HG03135 (cell line): Measurements from ENCODE around the gene TNFAIP8.
A peak's percentile ranks its signal among the peaks of the same experiment; 100 is the strongest.

ENCODE experiments used
- ATAC-seq: cut with Tn5 transposase; IDR thresholded peaks from one replicate; pipeline ENCODE4 v1.9.1; 2021; ENCODE audit warnings: mild to moderate bottlenecking, moderate library complexity; ENCODE audit not compliant: unreplicated experiment

The TNFAIP8 gene

DNA sequence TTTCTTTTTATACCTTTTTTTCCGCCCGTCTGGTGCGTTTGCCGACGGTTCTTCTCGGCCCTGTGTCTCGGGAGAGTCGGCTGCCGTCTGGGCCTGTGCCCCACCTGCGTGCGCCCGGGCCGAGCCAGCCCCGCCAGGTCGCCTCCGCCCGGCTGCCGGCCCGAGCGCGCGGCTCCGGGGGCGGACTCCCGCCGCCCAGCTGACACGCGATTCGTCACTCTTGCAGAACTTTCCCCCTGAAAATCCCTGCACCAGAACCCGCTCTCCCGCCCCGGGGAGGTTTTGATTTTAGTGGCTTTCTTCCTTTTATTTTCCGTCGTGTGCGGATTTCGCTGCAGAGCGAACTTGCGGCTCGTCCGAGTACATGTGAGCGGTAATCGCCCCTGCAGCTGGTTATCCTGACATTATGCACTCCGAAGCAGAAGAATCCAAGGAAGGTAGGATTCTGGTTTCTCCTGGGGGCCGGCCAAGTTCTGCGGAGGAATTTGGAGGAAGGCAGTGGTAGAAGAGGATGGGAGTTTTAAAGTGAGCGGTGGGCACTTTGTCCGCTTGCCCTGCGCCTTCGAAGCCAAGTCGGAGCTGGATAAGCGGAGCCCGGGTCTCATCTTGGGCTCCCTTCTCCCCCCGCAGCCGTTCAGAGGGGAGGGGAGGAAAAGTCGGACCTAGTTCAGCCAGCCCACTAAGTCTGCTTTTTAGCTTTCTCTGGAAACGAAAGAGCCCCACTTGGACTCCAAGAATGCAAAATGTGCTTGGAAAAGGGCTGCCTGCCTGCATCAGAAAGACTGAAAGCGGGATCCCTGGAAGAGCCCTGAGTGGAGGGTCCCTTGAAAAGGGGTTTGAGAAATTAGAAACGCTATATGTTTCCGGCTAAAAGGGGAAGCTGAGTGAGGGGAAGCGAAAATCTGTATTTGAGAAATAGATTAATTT is at the start of gene TNFAIP8:
Gene TNFAIP8, plus strand, starts transcription at position 335 of the 927 bp plus-strand sequence. Its CDS starts 72 bp downstream, at position 407.
- peak; percentile 42 for ATAC-seq

DNA sequence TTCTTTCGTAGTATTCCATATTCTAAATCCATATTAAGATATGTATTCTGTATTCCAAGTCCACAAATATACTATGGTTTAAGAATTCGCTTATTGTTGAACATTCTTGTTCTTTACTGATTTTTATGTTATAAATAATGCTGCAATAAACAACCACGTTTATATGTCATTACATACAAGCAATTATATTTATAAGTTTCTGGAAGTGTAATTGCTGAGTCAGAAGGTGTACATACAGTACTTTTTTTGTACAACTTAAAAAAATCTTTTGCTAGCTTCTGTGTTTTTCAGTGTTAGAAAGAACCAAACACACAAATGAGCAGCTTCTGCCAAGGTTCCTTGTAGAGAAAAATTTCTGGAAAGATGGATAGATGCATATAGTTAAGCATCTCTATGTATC is 48.6 kb upstream of the TNFAIP8 start:
- no peak for ATAC-seq

DNA sequence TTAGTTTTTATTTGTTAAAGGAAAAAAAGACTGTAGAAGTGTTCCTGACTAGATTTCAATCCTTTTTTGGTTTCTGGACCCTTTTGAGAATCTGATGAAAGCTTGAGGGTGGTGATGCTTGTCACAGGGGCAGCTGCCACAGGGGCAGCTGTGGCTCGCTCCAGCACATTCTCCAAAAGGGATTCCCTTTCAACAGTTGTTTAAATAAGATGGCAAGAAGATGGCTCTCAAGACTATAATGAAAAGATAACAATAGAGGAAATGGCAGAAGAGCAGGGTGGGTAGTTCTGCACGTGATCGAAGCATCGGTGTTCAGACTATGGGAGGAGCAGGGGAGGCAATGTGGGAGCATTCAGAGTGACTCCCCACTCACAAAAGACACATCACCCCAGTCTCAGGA is 46.5 kb upstream of the TNFAIP8 start:
- ATAC-seq, result peak; percentile 11

DNA sequence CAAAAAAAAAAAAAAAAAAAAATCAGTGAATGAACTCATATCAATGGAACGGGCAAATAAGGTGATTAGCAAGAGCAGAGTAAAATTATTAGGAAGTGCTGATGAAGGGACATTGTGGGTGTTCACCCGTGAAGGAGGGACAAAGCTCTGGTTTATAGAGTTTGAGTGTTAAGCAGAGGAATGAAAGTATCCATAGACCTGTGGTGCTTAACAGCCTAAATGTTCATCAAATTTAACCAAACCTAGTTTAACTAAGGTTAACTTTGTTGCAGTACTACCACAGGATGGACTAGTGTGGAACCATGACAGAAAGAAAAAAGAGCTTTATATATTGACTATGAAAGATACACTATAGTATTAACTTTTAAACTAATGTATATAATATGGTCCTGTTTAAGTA is 44.1 kb upstream of the TNFAIP8 start:
- ATAC-seq, result no peak

DNA sequence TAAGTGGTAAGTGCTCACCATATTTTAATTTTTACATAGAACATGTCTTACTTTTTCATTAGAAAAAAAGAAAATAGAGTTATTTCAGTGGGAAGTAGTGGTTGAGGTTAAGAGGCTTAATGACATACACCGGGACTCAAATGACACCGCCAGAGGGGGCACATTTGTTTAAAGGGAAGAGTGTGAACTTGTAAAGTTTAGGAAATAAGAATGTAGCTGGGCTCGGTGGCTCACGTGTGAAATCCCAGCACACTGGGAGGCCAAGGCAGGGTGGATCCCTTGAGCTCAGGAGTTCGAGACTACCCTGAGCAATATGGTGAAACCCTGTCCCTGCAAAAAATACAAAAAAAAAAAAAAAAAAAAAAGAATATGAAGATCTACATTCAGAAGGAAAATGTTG is 43.4 kb upstream of the TNFAIP8 start:
- no peak for ATAC-seq

DNA sequence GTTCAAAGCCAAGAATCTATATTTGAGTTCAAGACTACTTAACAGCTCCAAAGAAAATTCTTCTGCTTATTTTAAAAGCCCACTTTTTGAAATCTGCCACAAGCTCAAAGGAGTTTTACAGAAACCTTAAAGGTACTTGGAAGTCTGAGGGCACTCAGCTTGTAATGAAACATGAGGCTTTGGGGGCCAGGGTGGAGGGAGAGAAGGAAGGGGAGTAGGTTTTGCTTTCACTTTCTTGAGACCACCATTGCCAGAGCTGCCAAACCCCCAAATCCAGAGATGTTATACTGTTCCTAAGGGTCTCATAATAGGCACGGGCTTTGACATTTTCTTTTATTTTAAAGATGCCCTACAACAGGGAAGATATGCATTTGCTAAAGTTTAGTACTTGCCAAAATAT is 42.6 kb upstream of the TNFAIP8 start:
- no peak for ATAC-seq

DNA sequence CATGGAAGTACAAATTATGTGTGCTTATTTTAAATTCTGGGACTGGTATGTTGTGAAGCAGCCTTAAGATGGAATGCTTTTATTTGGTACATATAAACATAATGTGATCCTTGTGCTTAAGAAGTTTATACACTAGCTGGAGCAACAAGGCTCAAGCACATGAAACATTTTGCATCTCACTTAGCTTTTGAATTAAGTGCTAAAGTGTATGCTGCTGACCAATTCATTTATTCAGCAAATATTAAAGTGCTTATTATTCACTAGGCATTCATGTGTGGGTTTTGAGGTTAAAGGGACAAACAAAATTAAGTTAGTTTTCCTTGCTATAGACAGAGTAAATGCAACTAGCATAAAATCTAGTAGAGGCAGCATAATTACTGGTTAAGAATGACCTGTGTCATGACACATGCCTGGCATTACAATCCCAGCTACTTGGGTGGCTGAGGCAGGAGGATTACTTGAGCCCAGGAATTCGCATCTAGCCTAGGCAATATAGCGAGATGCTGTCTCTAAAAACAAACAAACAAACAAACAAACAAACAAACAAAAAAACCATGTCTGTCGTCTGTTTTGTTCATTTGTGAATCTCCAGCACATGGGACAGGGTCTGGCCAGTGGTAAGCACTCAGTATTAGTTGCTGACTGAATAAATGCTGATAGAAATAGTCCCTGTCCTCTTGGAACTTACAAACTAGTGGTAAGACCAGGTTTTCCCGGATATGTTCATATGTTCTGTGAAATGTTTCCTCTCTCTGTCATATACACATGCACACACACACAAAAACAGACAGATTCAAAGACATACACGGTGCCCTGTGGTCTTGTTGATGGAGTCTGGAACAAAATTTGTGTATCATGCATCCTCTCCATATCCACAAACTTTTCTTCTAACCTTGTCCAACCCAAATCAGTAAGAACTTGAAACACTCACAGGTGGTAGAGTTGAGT is 41.9 kb upstream of the TNFAIP8 start:
- no peak for ATAC-seq

DNA sequence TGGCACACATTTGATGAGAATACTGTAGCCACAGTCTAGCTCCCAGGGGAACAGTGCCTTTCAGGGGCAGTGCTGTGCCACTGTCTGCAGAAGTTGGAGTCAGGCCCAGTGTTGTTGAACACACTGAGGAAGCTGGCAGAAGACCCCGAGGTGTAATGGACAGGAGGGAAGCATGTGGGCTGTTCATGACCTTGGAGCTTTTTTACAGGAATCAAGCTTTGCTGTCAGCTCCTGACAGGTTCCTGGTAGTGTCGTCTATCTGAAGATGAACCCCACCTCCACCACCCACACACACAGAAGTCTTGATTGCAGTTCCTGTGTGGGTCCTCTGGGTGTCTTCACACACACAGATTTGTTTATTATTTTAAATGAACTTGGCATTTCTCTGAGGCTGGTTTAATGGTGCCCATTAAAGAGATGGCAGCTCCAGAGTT is 40.3 kb upstream of the TNFAIP8 start:
- peak; percentile 82 for ATAC-seq

DNA sequence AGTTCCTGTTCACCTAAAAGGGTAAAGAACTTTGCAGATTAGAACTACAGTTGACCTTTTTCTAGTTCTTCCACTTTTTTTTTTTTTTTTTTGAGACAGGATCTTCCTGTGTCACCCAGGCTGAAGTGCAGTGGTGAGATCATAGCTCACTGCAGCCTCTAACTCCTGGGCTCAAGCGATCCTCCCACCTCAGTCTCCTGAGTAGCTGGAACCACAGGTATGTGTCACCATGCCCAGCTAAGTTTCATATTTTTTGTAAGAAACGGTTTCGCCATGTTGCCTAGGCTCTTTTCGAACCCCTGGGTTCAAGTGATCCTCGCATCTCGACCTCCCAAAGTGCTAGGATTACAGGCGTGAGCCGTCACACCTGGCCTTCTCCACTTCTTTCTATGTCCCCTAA is 39.7 kb upstream of the TNFAIP8 start:
- no peak for ATAC-seq

DNA sequence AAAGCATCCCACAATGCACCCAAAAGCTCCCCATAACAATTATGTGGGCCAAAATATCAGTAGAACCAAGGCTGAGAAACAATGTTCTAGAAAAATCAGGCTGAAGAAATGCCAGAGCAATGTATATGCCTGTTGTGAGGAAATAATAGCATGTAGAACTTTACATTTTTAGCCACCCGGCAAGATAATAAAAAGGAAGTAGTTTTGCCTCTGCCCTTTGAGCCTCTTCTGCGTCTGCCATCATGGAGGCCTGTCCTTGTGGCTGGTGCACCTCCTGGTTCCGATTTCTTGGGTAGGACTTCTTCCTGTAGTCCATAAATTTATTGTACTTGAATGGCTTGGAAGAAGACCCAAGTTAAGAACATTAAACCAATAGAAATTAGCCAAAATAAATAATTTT is 38.9 kb upstream of the TNFAIP8 start:
- ATAC-seq, result no peak

DNA sequence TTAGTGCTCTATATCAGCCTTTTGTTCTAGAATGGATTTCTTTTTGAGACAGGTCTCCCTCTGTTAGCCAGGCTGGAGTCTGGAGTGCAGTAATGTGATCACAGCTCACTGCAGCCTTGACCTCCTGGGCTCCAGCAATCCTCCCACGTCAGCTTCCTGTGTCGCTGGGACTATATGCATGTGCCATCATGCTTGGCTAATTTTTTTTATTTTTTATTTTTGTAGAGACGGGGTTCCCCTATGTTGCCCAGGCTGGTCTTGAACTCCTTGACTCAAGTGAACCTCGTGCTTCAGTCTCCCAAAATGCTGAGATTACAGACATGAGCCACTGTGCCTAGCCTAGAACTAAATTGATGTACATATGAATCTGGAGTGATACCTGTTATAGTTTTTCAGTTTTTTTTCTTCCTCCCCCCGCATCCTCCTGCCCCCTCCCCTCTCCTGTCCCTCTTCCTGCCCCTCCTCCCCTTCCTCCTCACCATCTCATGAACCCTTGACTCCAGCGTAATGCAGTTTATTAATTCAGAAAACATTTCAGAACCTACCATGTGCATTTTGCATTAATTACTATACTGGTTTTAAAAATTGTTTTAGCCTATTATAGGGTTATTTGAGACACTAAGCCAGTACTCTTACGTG is 37.4 kb upstream of the TNFAIP8 start:
- peak; percentile 36 for ATAC-seq

DNA sequence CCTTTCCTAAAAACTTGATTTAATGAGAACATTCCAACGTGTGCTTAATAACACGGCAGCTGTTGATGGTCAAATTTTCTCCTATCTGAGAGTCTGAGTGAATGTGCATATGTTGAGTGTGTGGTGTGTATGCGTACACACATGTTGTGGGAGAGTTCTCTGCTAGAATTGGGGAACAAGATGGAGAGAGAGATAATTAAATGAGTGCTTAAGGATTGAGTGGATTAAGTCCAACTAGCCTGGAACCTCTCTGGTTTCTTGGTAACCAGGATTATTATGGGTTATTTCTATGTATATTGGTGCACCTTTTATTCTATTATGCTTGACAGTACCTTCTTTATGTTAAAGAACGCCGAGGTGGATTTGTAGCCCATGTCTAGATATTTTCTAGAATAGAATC is 36.4 kb upstream of the TNFAIP8 start:
- ATAC-seq, result no peak

DNA sequence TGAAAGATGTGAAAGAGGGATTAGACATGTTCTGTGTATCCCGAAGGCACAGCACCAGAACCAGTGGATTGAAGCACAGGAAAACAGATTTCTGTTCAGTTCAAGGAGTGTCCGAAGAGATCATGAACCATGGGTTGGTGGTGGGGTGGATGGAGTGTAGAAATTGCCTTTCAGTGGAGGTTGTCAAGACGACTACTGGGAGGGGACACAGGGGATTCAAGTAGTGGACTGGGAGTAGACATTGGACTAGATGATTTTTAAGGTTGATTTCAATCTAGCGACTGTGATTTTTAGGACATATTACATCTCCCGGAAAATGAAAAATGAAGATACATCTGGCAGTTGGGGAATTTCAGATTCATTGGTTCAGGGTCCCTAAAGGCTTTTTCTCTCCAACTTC is 35.9 kb upstream of the TNFAIP8 start:
- ATAC-seq, result no peak

DNA sequence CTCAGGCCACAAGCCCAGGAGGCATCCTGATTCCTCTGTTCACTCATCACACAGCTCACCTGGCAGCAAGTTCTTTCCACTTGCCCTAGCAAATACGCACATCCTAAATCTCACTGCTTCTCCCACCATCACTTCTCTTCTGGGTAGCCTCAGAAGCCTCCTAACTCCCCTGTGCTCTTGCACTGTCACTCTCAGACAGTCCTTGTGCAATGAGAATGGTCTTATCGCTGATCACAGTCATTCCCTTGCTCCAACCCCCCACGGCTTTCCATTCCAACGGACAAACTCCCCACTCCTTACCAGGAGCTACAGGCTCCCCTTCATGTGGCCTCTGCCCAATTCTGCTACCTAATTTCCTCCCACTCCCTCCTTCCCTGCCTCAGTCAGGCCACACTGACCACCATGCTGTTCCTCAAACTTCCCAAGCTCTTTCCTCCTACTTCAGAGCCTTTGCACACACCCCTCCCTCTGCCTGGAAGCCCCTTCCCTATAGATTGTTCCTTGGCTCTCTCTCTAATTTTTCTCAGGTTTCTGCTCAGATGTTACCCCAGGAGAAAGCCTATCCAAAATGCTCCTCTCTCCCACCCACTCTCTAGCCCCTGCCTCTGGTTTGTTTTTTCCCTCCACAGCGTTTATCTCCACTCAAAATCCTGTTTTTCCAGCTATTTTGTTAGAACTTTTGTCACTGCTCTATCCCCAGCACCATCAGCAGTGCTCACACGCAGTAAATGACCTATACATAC is 34.1 kb upstream of the TNFAIP8 start:
- no peak for ATAC-seq

DNA sequence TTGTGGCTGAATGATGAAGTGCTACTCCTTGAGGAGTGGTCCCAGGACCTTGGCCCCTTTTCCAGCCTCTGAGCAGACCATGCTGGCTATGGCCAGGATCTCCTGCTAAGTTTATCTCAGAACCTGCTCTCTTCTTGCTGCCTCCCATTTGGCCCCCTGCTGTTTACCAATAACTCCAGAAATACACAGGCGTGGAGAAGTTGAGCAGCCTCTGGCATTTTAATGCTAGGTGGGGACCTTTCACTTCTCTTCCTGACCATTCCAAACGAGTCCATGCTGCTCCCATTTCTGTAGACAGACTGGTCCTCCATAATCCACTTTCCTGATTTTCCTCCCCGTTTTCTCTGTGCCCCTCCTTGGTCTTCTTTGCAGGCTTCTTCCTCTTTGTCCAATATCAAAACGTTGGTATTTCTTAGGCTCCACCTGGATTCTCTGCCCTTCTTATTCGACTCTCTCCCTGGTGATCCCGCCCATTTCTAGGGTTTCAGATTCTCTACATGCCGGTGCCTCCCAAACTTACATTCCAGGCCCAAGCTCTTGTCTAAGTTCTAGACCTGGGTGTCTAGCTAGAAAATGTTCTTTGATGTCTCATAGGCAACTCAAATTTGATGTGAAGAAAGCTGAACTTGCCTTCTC is 33.4 kb upstream of the TNFAIP8 start:
- no peak for ATAC-seq

DNA sequence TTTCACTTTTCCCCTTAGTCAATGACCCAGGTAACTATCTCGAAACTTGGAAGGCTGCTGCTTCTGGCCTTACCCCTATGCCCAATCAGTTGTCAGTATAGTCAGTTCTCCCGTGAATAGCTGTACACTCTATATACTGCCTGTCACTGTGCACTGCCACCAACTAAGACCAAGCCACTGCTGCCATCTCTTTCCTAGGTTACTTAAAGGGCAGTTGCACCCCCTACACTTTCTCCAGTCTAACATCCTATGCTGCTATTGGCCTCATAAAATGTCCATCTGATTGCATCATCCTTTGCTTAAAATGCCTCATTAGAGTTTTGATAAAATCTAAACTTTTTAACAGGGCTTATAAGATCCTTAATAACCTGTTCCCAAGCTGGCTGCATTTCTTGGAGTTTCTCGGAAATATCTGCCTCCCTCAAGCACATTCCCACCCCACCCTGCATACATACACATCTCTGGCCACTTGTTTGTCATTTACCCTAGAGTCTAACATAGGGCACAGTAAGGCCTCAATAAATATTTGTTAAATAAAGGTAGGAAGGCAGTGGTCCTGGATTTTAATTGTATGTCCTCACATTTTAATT is 32.8 kb upstream of the TNFAIP8 start:
- ATAC-seq, result no peak

DNA sequence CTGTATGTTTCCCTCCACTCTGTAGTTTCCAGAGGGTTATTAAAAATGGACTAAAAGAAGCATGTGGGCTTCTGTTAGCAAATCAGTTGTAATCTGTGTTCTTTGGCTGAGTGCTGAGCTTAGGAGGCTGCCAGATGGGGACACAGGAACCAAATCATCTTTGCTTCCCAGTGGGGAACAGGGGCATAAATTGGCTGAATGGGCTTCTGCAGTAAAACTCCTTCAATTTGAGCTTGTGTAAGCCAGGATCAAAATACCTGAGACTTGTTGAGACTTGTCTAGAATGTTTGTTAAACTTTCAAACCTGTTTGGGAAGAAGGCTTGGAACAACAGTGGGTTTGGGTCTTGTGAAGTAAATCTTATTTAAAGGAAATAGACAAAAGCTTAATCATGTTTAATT is 32.2 kb upstream of the TNFAIP8 start:
- no peak for ATAC-seq

DNA sequence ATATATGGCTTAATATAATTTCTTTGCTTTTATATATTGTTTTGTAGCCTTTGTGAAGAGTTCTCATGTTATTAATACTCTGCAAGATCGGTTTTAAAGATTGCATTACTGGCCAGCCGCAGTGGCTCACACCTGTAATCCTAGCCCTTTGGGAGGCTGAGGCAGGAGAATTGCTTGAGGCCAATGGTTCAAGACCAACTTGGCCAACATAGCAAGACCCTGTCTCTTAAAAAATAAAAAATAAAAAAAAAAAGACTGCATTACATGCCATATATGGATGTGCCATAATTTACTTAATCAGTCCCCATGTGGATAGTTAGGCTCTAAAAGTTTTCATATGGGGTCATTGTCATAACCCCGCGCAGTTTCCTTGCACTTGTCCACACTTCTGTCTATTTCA is 31.0 kb upstream of the TNFAIP8 start:
- ATAC-seq, result no peak

DNA sequence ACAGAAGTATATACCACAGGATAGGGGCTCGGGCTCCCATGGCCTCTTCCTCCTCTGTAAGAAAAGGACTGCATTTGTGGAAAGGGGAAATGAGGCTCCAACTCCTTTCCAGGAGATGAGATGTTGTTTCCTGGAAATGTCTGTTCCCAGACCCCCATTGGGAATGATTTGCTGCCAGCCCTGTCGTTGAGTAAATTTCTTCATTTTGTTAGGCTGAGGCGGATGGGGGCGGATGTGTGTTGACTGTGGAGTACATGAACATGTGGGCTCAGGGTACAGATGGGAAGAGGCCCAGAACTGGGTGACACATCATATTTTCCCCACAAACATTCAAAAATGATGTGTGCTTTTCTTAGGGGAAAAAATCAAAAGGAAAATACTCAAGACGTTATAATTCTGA is 28.8 kb upstream of the TNFAIP8 start:
- ATAC-seq, result no peak
